ENCODE measurements around the gene SCAMP4. TPM values are rescaled to one million over a fixed set of nuclear protein-coding genes. Genes with fewer than 3 reads are reported as not detected.

SCAMP4 gene
- total RNA-seq, 4 donors from 2014 or later: 48.6 to 73.4 (median 58.1) TPM

DNA sequence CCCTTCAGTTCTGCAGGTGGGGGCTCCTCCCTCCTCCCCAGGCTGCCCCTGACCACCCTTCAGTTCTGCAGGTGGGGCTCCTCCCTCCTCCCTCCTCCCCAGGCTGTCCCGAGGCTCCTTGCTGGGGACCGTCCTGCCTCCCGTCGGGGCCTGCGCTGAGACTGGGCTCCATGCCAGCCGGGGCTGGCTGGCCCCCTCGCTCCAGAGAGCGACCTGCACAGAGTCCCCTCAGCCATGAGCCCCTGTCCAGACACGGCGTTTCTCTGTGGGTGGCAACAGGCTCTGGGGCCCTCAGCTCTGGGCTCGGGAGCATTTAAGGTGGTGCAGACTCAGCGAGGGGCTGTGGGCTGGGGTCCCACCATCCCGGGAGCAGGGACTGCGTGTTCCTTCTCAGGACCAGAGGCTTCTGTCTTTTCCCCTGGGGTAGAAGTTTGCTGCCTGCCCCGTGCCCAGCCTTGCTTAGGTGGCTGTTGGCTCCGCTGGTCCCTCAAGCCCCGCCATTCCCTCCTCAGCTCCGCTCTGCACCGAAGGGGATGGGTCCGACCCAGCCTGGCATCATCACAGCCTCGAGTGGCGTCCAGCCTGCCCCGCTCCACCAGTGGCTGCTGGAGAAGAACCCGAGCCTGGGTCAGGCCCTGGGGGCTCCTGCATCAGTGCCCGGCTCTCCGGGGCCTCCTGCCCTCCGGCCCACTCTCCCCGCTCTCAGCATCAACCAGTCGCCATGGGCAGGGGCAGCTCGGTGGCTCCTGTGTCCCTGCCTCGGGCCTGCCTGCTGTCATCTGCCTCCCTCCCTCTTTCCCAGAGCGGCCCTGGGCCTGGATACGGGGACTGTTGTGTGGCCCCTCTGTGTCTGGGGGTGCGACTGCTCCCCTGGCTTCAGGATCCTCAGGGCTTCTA lies 63.3 kb downstream of the SCAMP4 start:
- peaks cover 0 to 37% of the 10 kb centered on the region in 2 donors for H3K36me3 ChIP-seq
- no peak overlapping the region for H3K27ac ChIP-seq
- no peaks in the 10 kb centered on the region for H3K9me3 ChIP-seq
- ATAC-seq: no peak
- TF ChIP-seq, protein P1, sequence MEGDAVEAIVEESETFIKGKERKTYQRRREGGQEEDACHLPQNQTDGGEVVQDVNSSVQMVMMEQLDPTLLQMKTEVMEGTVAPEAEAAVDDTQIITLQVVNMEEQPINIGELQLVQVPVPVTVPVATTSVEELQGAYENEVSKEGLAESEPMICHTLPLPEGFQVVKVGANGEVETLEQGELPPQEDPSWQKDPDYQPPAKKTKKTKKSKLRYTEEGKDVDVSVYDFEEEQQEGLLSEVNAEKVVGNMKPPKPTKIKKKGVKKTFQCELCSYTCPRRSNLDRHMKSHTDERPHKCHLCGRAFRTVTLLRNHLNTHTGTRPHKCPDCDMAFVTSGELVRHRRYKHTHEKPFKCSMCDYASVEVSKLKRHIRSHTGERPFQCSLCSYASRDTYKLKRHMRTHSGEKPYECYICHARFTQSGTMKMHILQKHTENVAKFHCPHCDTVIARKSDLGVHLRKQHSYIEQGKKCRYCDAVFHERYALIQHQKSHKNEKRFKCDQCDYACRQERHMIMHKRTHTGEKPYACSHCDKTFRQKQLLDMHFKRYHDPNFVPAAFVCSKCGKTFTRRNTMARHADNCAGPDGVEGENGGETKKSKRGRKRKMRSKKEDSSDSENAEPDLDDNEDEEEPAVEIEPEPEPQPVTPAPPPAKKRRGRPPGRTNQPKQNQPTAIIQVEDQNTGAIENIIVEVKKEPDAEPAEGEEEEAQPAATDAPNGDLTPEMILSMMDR (IDR thresholded peaks at IDR 0.05): no peak
- 20 to 83% methylated on average over 1 to 10 of the region's 34 CpGs for WGBS, 2 donors (ENCODE audit: low coverage in 1 of 2)
- no peaks in the 10 kb centered on the region for H3K27me3 ChIP-seq
- H3K4me1 ChIP-seq: peaks cover 0 to 7% (median 0%) of the 10 kb centered on the region in 3 donors
- H3K4me3 ChIP-seq: no peak overlapping the region

DNA sequence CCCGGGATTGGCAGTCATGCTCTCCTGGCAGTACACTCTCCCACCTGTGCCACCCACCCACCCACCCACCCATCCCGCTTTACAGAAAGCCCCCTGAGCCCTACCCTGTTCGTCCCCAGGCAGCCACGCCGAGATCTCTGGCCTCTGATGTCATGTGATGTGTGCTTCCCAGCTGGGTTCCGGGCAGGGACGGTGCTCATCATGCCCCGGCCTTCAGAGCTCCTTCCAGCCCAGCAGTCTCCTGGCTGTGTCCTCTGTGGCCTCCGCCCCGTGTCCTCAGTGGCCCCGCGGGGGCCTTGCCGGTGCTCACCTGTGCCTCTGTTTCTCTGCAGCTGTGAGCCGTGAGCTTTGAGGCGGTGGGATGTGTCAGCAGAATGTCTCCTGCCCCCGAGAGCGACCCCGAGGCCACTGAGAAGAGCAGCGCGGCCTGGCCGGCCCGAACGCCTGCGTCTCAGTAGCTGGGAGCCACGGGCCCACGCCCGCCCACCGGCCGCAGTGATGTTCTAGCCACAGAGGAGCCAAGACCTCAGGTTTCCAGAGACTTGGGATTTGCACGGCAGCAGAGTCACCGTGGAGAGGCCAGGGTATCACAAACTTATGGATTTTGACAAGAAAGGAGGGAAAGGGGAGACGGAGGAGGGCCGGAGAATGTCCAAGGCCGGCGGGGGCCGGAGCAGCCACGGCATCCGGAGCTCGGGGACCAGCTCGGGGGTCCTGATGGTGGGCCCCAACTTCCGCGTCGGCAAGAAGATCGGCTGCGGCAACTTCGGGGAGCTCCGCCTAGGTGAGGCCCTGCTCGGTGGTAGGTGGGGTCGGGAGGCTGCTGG lies 64.2 kb downstream of the SCAMP4 start:
- no peak overlapping the region for H3K4me3 ChIP-seq
- ATAC-seq: no peak
- 96 to 100% methylated on average over 8 to 17 of the region's 49 CpGs for WGBS, 2 donors (ENCODE audit: low coverage in 1 of 2)

DNA sequence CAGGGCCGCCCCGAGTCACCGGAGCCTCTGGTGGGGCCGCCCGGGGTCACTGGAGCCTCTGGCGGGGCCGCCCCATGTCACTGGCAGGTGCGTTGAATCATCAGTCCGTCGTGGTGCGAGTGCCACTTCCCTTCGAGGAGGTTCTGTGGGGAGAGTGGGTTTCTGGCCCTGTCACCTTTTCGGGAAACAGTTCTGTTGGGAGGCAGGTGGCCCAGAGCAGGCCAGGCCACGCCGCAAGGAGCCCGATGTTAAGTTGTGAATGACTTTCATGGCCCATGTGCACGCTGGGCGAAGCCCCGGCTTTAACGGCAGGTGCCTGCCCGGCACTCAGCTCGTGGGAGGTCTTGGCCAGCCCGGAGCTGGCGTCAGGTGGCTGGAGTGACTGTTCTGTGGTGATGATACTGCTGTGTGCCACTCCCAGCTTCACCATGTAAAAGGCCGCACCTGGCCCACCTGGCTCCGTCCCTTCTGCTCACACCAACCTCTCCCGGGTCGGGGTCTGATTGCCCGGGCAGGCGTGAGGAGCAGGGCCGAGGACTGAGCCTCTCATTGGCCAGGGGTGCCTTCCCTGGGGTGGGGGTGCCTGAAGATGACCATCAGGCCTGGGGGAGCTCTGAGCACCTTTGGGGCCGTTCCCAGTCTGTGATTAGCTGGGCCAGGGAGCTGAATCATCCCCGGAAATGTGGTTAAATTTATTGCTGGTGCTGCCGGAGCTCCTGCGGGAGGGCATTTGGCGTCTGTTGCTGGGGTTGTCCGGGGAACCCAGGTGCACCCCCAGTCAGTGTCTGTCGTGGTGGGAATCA lies 65.0 kb downstream of the SCAMP4 start:
- H3K4me3 ChIP-seq: no peak overlapping the region
- H3K27me3 ChIP-seq: no peaks in the 10 kb centered on the region
- WGBS, 2 donors (ENCODE audit: low coverage in 1 of 2): 96% methylated on average over 5 of the region's 38 CpGs; no CpG with 5 or more reads in 1 of the 2 donors
- H3K27ac ChIP-seq: no peak overlapping the region
- peaks cover 0 to 13% (median 2%) of the 10 kb centered on the region in 3 donors for H3K4me1 ChIP-seq
- ATAC-seq: no peak
- H3K36me3 ChIP-seq: peaks cover 0 to 47% of the 10 kb centered on the region in 2 donors
- H3K9me3 ChIP-seq: no peaks in the 10 kb centered on the region
- TF ChIP-seq EP300 (IDR thresholded peaks at IDR 0.05): no peak
- TF ChIP-seq, protein P1 (IDR thresholded peaks at IDR 0.05): no peak

More for the DNA sequence above, 64.2 kb downstream of the SCAMP4 start:
- TF ChIP-seq POLR2AphosphoS5 (IDR thresholded peaks at IDR 0.05): no peak
- TF ChIP-seq POLR2A (IDR thresholded peaks at IDR 0.05): no peak
- TF ChIP-seq EP300 (IDR thresholded peaks at IDR 0.05): no peak
- TF ChIP-seq, protein P1 (IDR thresholded peaks at IDR 0.05): no peak
- H3K9me3 ChIP-seq: no peaks in the 10 kb centered on the region
- H3K4me1 ChIP-seq: peaks cover 0 to 7% (median 0%) of the 10 kb centered on the region in 3 donors
- H3K27me3 ChIP-seq: no peaks in the 10 kb centered on the region
- no peak overlapping the region for H3K27ac ChIP-seq
- peaks cover 0 to 39% of the 10 kb centered on the region in 2 donors for H3K36me3 ChIP-seq

DNA sequence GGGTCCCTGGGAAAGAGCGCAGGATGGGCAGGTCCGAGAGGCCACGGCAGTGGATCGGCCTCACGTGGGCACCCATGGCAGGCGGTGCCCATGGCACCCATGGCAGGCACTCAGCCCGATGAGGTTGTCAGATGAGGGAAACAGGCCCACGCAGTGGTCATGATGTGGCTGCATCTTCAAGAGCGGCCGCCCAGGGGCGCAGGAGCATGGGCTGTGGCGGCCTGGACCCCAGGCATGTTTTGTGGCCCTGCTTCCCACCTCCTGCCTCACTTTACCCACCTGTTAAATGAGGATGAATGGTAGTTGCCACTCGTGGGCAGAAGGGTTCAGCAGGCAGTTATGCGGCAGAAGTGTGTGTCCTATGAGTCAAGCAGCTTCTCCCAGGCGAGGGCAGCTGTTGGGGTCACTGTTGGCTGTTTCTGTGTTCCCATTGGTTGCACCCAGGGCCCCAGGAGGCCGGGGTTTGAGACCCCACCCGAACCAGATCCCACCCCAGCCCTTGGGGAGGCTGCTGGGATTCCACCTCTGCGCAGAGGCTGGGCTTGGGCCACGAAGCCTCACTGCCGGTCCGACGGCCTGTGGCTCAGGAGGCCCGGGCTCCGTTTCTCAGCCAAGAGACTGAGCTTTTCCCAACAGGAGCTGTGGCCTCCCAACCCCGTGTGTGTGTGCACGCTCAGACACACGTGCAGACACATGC lies 65.8 kb downstream of the SCAMP4 start:
- Histone ChIP-seq H3K27ac (no peak overlapping the region), H3K27me3 (no peaks in the 10 kb centered on the region), H3K9me3 (no peaks in the 10 kb centered on the region), H3K4me1 (peaks cover 0 to 20% (median 4%) of the 10 kb centered on the region in 3 donors), H3K4me3 (no peak overlapping the region), H3K36me3 (peaks cover 0 to 54% of the 10 kb centered on the region in 2 donors)
- no peak for ATAC-seq
- no peak for TF ChIP-seq EP300 (IDR thresholded peaks at IDR 0.05)
- WGBS, 2 donors (ENCODE audit: low coverage in 1 of 2): 80 to 93% methylated on average over 1 to 3 of the region's 27 CpGs
